Gastrocnemius medialis (tissue), 4 donors: ENCODE results near the gene RBPJ.

Experiments used
- POLR2A ChIP-seq, 2 donors: fragments of 450-650 bp; IDR thresholded peaks; one replicate each; pipeline ENCODE4 v1.6.1; 2017; ENCODE audit warnings: antibody characterized with exemption in 2 of 2, mild to moderate bottlenecking in 2 of 2, moderate library complexity in 2 of 2
- TF ChIP-seq, protein P1 (sequence below), 5 experiments: fragments of 450-650 bp in 3 of 5; fragments of 200-600 bp in 2 of 5; sonication (generic) in 2 of 5; IDR thresholded peaks in 4 of 5; conservative IDR thresholded peaks in 1 of 5; 1 replicate in 4 of 5; 2 replicates in 1 of 5; pipeline ENCODE4 v1.5.1; 2016 to 2019; ENCODE audit warnings: antibody characterized with exemption in 5 of 5, mild to moderate bottlenecking in 3 of 5, moderate library complexity in 3 of 5

DNA sequence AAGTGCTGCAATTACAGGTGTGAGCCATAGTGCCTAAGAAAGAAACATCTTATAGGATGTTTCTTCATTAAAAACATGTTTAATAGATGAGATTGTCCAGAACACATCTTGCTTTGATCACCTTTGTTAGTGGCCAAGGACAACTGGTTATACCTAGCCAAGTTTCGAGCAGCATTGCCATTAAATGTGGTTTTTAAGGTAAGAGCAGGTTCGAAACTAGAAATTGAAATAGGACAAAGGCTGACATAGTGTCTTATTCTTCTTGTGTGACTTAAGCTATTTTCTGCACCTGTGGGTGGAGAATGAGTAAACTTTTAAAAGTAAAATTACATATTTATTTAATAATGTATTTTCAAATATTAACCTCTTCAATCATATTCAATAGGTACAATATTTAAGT lies 59.0 kb downstream of the RBPJ start:
- TF ChIP-seq, protein P1, sequence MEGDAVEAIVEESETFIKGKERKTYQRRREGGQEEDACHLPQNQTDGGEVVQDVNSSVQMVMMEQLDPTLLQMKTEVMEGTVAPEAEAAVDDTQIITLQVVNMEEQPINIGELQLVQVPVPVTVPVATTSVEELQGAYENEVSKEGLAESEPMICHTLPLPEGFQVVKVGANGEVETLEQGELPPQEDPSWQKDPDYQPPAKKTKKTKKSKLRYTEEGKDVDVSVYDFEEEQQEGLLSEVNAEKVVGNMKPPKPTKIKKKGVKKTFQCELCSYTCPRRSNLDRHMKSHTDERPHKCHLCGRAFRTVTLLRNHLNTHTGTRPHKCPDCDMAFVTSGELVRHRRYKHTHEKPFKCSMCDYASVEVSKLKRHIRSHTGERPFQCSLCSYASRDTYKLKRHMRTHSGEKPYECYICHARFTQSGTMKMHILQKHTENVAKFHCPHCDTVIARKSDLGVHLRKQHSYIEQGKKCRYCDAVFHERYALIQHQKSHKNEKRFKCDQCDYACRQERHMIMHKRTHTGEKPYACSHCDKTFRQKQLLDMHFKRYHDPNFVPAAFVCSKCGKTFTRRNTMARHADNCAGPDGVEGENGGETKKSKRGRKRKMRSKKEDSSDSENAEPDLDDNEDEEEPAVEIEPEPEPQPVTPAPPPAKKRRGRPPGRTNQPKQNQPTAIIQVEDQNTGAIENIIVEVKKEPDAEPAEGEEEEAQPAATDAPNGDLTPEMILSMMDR (IDR thresholded peaks at IDR 0.05 in 4 of 5, conservative IDR thresholded peaks at IDR 0.05 in 1 of 5): no peak
- no peak for TF ChIP-seq POLR2A (IDR thresholded peaks at IDR 0.05)
